NT2/D1 (cell line): ENCODE measurements around the gene ZBTB20.

Experiments used
- SUZ12 ChIP-seq: IDR thresholded peaks from 2 replicates; pipeline ENCODE4 v1.6.1; 2011; ENCODE audit not compliant: insufficient read length, insufficient read depth; ENCODE audit errors: extremely low read depth
- YY1 ChIP-seq: IDR thresholded peaks from 2 replicates; pipeline ENCODE4 v1.6.1; 2011; ENCODE audit not compliant: insufficient read length, insufficient read depth
- ZNF274 ChIP-seq: IDR thresholded peaks from 2 replicates; pipeline ENCODE4 v1.6.1; 2011; ENCODE audit warnings: mild to moderate bottlenecking, low read depth, low read length

GRCh38 chr3:114627770-114628169 is 519.3 kb downstream of the ZBTB20 start:
- TF ChIP-seq ZNF274 (no peak), YY1 (no peak), SUZ12 (no peak)
